HepG2 (cell line): Measurements from ENCODE around the gene C1orf216. TPM values are rescaled to one million over a fixed set of nuclear protein-coding genes. Genes with fewer than 3 reads are reported as not detected.

Experiments used
- ATAC-seq: fragments of 200-7000 bp; cut with Tn5 transposase; 3 replicates; pipeline ENCODE4 v1.9.1; 2020; ENCODE audit warnings: mild to moderate bottlenecking, moderate library complexity
- BruUV-seq: library from RNA; stranded (reverse); fragments of 400-500 nt; replicated peaks from 2 replicates; lab custom pipeline; 2021; lab: Mats Ljungman, UMichigan
- CTCF ChIA-PET: fragments of 300-600 bp; formaldehyde crosslinking; extraction: SDS; loops from one replicate; lab custom pipeline; 2021; ENCODE audit warnings: low total read pairs, inconsistent platforms, low intra/inter-chr PET ratio; lab: Yijun Ruan, JAX
- POLR2A ChIA-PET: fragments of 350-600 bp; sonication (Branson Sonifier 250); formaldehyde crosslinking; loops from one replicate; lab custom pipeline; 2020; ENCODE audit warnings: antibody characterized with exemption, inconsistent platforms; lab: Yijun Ruan, JAX
- DNase-seq: peaks from one replicate; pipeline ENCODE4 v3.0.0-alpha.2; 2015; ENCODE audit warnings: low spot score
- FAIRE-seq: peaks from 3 replicates; lab custom pipeline; 2011; peaks lifted over from hg19 to GRCh38; lab: Jason Lieb, UNC
- H2AFZ ChIP-seq: one replicate; pipeline ENCODE4 v1.6.1; 2011; ENCODE audit warnings: low read length, inconsistent platforms
- H3K27ac ChIP-seq: fragments of 300-600 bp; 3 replicates; pipeline ENCODE4 v1.8.0; 2011; ENCODE audit warnings: mixed run types, mild to moderate bottlenecking, mixed read lengths, low read length, inconsistent platforms; ENCODE audit not compliant: insufficient read depth; ENCODE audit errors: extremely low read length
- H3K27me3 ChIP-seq, 2 experiments: fragments of 200-600 bp in 1 of 2; 2 replicates in 1 of 2; 3 replicates in 1 of 2; pipeline versions ENCODE4 v1.6.0 to v1.8.0; 2011; ENCODE audit warnings: low read length in 2 of 2, mild to moderate bottlenecking in 2 of 2, moderate library complexity in 2 of 2, inconsistent platforms in 1 of 2; ENCODE audit not compliant: insufficient read depth in 2 of 2, control insufficient read depth in 1 of 2
- H3K36me3 ChIP-seq, 2 experiments: fragments of 200-600 bp in 1 of 2; replicated peaks in 1 of 2; 2 replicates in 1 of 2; 3 replicates in 1 of 2; pipeline versions ENCODE4 v1.5.1 to v1.8.0; 2011; ENCODE audit warnings: low read length in 2 of 2, inconsistent platforms in 1 of 2; ENCODE audit not compliant: insufficient read depth in 2 of 2, control insufficient read depth in 1 of 2
- H3K4me1 ChIP-seq: 2 replicates; pipeline ENCODE4 v1.5.1; 2012; ENCODE audit warnings: low read length, inconsistent platforms; ENCODE audit not compliant: insufficient read depth
- H3K4me2 ChIP-seq: 2 replicates; pipeline ENCODE4 v1.6.0; 2011; ENCODE audit warnings: low read depth, low read length, inconsistent platforms
- H3K4me3 ChIP-seq, 3 experiments: fragments of 200-600 bp in 1 of 3; sonication (generic), shearing (Covaris generic) in 1 of 3; replicated peaks in 1 of 3; 2 replicates each; pipeline ENCODE4 v1.5.1; 2011 to 2016; ENCODE audit warnings: low read length in 3 of 3, inconsistent platforms in 2 of 3, low read depth in 2 of 3, mild to moderate bottlenecking in 2 of 3, control low read depth in 1 of 3, mixed read lengths in 1 of 3; ENCODE audit not compliant: insufficient read depth in 1 of 3
- H3K79me2 ChIP-seq: one replicate; pipeline ENCODE4 v1.6.1; 2011; ENCODE audit warnings: low read length, inconsistent platforms; ENCODE audit not compliant: insufficient read depth
- H3K9ac ChIP-seq: 2 replicates; pipeline ENCODE4 v1.6.0; 2011; ENCODE audit warnings: mild to moderate bottlenecking, low read depth, low read length, inconsistent platforms; ENCODE audit not compliant: insufficient read depth
- H3K9me3 ChIP-seq: 2 replicates; pipeline ENCODE4 v1.5.1; 2012; ENCODE audit warnings: mild to moderate bottlenecking, low read length
- H4K20me1 ChIP-seq: 2 replicates; pipeline ENCODE4 v1.6.0; 2011; ENCODE audit warnings: inconsistent platforms, mild to moderate bottlenecking, low read length, moderate library complexity; ENCODE audit not compliant: insufficient read depth
- GATAD1 ChIP-seq: IDR thresholded peaks from 2 replicates; pipeline ENCODE4 v1.6.1; 2016; ENCODE audit warnings: missing genetic modification reagents, missing compliant biosample characterization
- HNF4G ChIP-seq, 2 experiments: sonication (generic) in 1 of 2; formaldehyde crosslinking in 1 of 2; IDR thresholded peaks; 2 replicates each; pipeline versions ENCODE4 v1.4.0 to v1.6.1; 2011 to 2020; ENCODE audit warnings: borderline replicate concordance in 2 of 2, low read depth in 2 of 2, mild to moderate bottlenecking in 2 of 2, low read length in 1 of 2, missing genetic modification reagents in 1 of 2, moderate library complexity in 1 of 2
- HOXA7 ChIP-seq: sonication (generic); formaldehyde crosslinking; IDR thresholded peaks from 2 replicates; pipeline ENCODE4 v1.8.1; 2022; ENCODE audit warnings: mild to moderate bottlenecking, missing genetic modification reagents, moderate library complexity
- RARG ChIP-seq: sonication (generic); formaldehyde crosslinking; IDR thresholded peaks from 2 replicates; pipeline ENCODE4 v1.4.0; 2020; ENCODE audit warnings: low read depth, mild to moderate bottlenecking, missing genetic modification reagents
- REL ChIP-seq: sonication (generic); formaldehyde crosslinking; conservative IDR thresholded peaks from 2 replicates; pipeline ENCODE4 v1.8.0; 2022; ENCODE audit warnings: mild to moderate bottlenecking, missing genetic modification reagents, moderate library complexity
- ZNF224 ChIP-seq: sonication (generic); formaldehyde crosslinking; IDR thresholded peaks from 2 replicates; pipeline ENCODE4 v1.5.0; 2020; ENCODE audit warnings: mild to moderate bottlenecking, missing genetic modification reagents
- ZNF382 ChIP-seq: sonication (generic); formaldehyde crosslinking; IDR thresholded peaks from 2 replicates; pipeline ENCODE4 v1.5.0; 2020; ENCODE audit warnings: missing genetic modification reagents, mild to moderate bottlenecking, borderline replicate concordance
- WGBS: methylation state at CpG from one replicate; pipeline ENCODE4 v1.1.6; 2017; ENCODE audit warnings: low lambda C conversion rate; 5-methylcytosine and 5-hydroxymethylcytosine counted together
- in situ Hi-C: cut with HindIII; loops from 2 replicates; pipeline ENCODE4 v1.10.0; 2017; ENCODE audit warnings: low pct_unique_long_range_greater_than_20kb; ENCODE audit not compliant: extremely low pct_ligation_motif_present
- intact Hi-C: fragments of 100-400 bp; cut with micrococcal nuclease; formaldehyde crosslinking; loops from one replicate; pipeline ENCODE4 v1.10.0; 2022; ENCODE audit not compliant: unreplicated experiment
- polyA plus RNA-seq, 8 experiments: library from polyadenylated mRNA; depleted of rRNA in 3 of 8; stranded (reverse) in 7 of 8; unstranded in 1 of 8; fragments of >200 nt; fragmentation: Illumina TruSeq in 4 of 8; extraction: Trizol in 4 of 8; gene quantifications; 2 replicates each; pipeline versions ENCODE4 v1.2.1 to v1.2.3, GENCODE V29; 2011 to 2016; ENCODE audit warnings: low read depth in 4 of 8, missing spikeins in 1 of 8, mixed read lengths in 1 of 8; ENCODE audit not compliant: insufficient read depth in 1 of 8
- total RNA-seq, 5 experiments: library from RNA; depleted of rRNA; stranded (reverse); fragments of >200 nt; fragmentation: Illumina TruSeq; extraction: Trizol; gene quantifications; 2 replicates each; pipeline ENCODE4 v1.2.3, GENCODE V29; 2016; ENCODE audit warnings: low read depth in 1 of 5
- TF ChIP-seq, protein P1 (sequence below): sonication (generic); formaldehyde crosslinking; IDR thresholded peaks from 2 replicates; pipeline ENCODE4 v1.5.0; 2020; ENCODE audit warnings: mild to moderate bottlenecking, missing genetic modification reagents, borderline replicate concordance
- TF ChIP-seq, protein P2 (sequence below): sonication (generic); formaldehyde crosslinking; IDR thresholded peaks from 2 replicates; pipeline ENCODE4 v1.4.0; 2020; ENCODE audit warnings: missing genetic modification reagents

The C1orf216 gene
- total and polyA plus RNA-seq, 2 of the 13 experiments (the other 11 are each of a cell fraction or from before 2014, with no cell fraction given), result 0.48 to 1.1 TPM

DNA sequence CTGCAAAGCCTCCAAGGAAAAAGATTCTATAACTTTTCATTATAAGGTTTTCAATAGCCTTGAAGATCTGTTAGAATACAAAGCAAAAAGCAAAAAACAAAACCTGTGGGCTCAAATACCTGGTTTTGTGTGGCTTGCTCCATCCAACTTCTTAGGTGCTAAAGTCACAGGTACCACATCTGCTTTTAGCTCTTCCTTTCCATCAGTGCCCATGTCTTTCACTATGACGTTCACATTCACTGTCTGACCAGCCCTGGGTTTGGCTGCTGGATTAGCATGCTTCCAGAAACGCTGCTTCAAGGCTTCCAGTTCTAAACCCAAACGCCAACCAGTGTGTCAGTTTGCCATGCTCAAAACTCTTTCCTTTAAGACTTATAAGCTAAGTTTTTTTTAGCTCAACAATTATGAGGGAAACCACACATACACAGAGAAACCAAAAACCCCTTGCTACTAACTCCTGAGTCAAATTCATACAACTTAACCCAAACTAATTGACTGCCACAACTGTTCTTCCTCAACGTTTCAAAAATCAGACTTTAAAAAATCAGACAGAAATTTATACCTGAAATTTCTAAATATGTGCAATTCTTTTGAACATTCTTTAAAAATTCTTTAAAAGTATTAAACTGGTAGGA lies 35.1 kb upstream of the C1orf216 start:
- DNase-seq (no peak), FAIRE-seq (no peak), ATAC-seq (no peak)
- Histone ChIP-seq H3K4me3 (no peak overlapping the region), H3K27me3 (no peaks in the 10 kb centered on the region), H3K9me3 (no peaks in the 10 kb centered on the region), H3K79me2 (no peaks in the 10 kb centered on the region), H2AFZ (no peak overlapping the region), H3K9ac (no peak overlapping the region), H3K27ac (no peak overlapping the region), H3K4me1 (no peaks in the 10 kb centered on the region), H3K36me3 (peaks cover under 1 to 10% of the 10 kb centered on the region in 2 experiments; a peak in 3 of 5 replicates), H4K20me1 (no peaks in the 10 kb centered on the region), H3K4me2 (no peak overlapping the region)
- 92% methylated on average over 4 of the region's 4 CpGs for WGBS
- ChIA-PET POLR2A (no interaction called here), CTCF (no interaction called here)
- BruUV-seq, result no TSS peak
- in situ Hi-C loops, result no loop called here
- intact Hi-C loops, result no loop called here
- TF ChIP-seq, protein P1, sequence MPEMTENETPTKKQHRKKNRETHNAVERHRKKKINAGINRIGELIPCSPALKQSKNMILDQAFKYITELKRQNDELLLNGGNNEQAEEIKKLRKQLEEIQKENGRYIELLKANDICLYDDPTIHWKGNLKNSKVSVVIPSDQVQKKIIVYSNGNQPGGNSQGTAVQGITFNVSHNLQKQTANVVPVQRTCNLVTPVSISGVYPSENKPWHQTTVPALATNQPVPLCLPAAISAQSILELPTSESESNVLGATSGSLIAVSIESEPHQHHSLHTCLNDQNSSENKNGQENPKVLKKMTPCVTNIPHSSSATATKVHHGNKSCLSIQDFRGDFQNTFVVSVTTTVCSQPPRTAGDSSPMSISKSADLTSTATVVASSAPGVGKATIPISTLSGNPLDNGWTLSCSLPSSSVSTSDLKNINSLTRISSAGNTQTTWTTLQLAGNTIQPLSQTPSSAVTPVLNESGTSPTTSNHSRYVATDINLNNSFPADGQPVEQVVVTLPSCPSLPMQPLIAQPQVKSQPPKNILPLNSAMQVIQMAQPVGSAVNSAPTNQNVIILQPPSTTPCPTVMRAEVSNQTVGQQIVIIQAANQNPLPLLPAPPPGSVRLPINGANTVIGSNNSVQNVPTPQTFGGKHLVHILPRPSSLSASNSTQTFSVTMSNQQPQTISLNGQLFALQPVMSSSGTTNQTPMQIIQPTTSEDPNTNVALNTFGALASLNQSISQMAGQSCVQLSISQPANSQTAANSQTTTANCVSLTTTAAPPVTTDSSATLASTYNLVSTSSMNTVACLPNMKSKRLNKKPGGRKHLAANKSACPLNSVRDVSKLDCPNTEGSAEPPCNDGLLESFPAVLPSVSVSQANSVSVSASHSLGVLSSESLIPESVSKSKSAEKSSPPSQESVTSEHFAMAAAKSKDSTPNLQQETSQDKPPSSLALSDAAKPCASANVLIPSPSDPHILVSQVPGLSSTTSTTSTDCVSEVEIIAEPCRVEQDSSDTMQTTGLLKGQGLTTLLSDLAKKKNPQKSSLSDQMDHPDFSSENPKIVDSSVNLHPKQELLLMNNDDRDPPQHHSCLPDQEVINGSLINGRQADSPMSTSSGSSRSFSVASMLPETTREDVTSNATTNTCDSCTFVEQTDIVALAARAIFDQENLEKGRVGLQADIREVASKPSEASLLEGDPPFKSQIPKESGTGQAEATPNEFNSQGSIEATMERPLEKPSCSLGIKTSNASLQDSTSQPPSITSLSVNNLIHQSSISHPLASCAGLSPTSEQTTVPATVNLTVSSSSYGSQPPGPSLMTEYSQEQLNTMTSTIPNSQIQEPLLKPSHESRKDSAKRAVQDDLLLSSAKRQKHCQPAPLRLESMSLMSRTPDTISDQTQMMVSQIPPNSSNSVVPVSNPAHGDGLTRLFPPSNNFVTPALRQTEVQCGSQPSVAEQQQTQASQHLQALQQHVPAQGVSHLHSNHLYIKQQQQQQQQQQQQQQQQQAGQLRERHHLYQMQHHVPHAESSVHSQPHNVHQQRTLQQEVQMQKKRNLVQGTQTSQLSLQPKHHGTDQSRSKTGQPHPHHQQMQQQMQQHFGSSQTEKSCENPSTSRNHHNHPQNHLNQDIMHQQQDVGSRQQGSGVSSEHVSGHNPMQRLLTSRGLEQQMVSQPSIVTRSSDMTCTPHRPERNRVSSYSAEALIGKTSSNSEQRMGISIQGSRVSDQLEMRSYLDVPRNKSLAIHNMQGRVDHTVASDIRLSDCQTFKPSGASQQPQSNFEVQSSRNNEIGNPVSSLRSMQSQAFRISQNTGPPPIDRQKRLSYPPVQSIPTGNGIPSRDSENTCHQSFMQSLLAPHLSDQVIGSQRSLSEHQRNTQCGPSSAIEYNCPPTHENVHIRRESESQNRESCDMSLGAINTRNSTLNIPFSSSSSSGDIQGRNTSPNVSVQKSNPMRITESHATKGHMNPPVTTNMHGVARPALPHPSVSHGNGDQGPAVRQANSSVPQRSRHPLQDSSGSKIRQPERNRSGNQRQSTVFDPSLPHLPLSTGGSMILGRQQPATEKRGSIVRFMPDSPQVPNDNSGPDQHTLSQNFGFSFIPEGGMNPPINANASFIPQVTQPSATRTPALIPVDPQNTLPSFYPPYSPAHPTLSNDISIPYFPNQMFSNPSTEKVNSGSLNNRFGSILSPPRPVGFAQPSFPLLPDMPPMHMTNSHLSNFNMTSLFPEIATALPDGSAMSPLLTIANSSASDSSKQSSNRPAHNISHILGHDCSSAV (CRISPR knock-in tag), result no peak
- no peak for TF ChIP-seq HNF4G (IDR thresholded peaks at IDR 0.05; ENCODE audit: borderline replicate concordance, low read depth, low read length)
- TF ChIP-seq HNF4G (CRISPR knock-in tag; IDR thresholded peaks at IDR 0.05; ENCODE audit: borderline replicate concordance, low read depth), result no peak
- TF ChIP-seq GATAD1, result no peak
- no peak for TF ChIP-seq HOXA7 (CRISPR knock-in tag)
- no peak for TF ChIP-seq ZNF224 (CRISPR knock-in tag)
- TF ChIP-seq, protein P2, sequence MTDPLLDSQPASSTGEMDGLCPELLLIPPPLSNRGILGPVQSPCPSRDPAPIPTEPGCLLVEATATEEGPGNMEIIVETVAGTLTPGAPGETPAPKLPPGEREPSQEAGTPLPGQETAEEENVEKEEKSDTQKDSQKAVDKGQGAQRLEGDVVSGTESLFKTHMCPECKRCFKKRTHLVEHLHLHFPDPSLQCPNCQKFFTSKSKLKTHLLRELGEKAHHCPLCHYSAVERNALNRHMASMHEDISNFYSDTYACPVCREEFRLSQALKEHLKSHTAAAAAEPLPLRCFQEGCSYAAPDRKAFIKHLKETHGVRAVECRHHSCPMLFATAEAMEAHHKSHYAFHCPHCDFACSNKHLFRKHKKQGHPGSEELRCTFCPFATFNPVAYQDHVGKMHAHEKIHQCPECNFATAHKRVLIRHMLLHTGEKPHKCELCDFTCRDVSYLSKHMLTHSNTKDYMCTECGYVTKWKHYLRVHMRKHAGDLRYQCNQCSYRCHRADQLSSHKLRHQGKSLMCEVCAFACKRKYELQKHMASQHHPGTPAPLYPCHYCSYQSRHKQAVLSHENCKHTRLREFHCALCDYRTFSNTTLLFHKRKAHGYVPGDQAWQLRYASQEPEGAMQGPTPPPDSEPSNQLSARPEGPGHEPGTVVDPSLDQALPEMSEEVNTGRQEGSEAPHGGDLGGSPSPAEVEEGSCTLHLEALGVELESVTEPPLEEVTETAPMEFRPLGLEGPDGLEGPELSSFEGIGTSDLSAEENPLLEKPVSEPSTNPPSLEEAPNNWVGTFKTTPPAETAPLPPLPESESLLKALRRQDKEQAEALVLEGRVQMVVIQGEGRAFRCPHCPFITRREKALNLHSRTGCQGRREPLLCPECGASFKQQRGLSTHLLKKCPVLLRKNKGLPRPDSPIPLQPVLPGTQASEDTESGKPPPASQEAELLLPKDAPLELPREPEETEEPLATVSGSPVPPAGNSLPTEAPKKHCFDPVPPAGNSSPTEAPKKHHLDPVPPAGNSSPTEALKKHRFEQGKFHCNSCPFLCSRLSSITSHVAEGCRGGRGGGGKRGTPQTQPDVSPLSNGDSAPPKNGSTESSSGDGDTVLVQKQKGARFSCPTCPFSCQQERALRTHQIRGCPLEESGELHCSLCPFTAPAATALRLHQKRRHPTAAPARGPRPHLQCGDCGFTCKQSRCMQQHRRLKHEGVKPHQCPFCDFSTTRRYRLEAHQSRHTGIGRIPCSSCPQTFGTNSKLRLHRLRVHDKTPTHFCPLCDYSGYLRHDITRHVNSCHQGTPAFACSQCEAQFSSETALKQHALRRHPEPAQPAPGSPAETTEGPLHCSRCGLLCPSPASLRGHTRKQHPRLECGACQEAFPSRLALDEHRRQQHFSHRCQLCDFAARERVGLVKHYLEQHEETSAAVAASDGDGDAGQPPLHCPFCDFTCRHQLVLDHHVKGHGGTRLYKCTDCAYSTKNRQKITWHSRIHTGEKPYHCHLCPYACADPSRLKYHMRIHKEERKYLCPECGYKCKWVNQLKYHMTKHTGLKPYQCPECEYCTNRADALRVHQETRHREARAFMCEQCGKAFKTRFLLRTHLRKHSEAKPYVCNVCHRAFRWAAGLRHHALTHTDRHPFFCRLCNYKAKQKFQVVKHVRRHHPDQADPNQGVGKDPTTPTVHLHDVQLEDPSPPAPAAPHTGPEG (CRISPR knock-in tag), result no peak
- TF ChIP-seq RARG (CRISPR knock-in tag), result no peak
- TF ChIP-seq ZNF382 (CRISPR knock-in tag), result no peak
- TF ChIP-seq REL (CRISPR knock-in tag), result no peak
